Activated CD4-positive, alpha-beta T cell treated with anti-CD3 and anti-CD28 coated beads for 36 hours (primary cell): ENCODE measurements around the gene IFI27L2. TPM values are rescaled to one million over a fixed set of nuclear protein-coding genes. Genes with fewer than 3 reads are reported as not detected.
"Not testable (repeated sequence)": the region's sequence is repeated elsewhere in the genome, so short reads cannot be mapped to it uniquely, and the experiment has no call there.

ENCODE experiments used
- ATAC-seq: fragments of 200-7000 bp; cut with Tn5 transposase; one replicate; pipeline ENCODE4 v1.10.0; 2021; ENCODE audit warnings: mild to moderate bottlenecking, moderate library complexity
- CTCF ChIA-PET: fragments of 350-600 bp; sonication (Branson Sonifier 250); formaldehyde crosslinking; loops from one replicate; lab custom pipeline; 2021; ENCODE audit warnings: antibody characterized with exemption; lab: Charles Lee
- POLR2A ChIA-PET: fragments of 350-600 bp; sonication (Branson Sonifier 250); formaldehyde crosslinking; loops from one replicate; lab custom pipeline; 2021; ENCODE audit warnings: antibody characterized with exemption, inconsistent platforms; lab: Charles Lee
- DNase-seq: peaks from one replicate; pipeline ENCODE4 v3.0.0-alpha.2; 2020
- H3K27ac Mint-ChIP-seq: one replicate; pipeline ENCODE4 v1.8.0; 2021; ENCODE audit warnings: mixed read lengths
- H3K27me3 Mint-ChIP-seq: one replicate; pipeline ENCODE4 v1.8.0; 2021; ENCODE audit warnings: mixed read lengths
- H3K36me3 Mint-ChIP-seq: one replicate; pipeline ENCODE4 v1.8.0; 2021; ENCODE audit warnings: low read depth, mixed read lengths
- H3K4me1 Mint-ChIP-seq: one replicate; pipeline ENCODE4 v1.8.0; 2021; ENCODE audit warnings: mixed read lengths
- H3K4me3 Mint-ChIP-seq: one replicate; pipeline ENCODE4 v1.8.0; 2021; ENCODE audit warnings: mild to moderate bottlenecking, moderate library complexity, mixed read lengths
- H3K9me3 Mint-ChIP-seq: one replicate; pipeline ENCODE4 v1.8.0; 2021; ENCODE audit warnings: low read depth, mixed read lengths
- intact Hi-C, 2 experiments: fragments of 100-400 bp; cut with DNase I in 1 of 2; cut with micrococcal nuclease in 1 of 2; formaldehyde crosslinking; loops; one replicate each; pipeline versions ENCODE4 v1.14.2 to v1.15.1; 2022 to 2024; cut with DNase I, micrococcal nuclease
- total RNA-seq, 2 experiments: library from RNA; stranded (reverse); gene quantifications; one replicate each; pipeline ENCODE4 v1.2.3, GENCODE V29; 2021

The IFI27L2 gene
- total RNA-seq, 2 experiments from 2014 or later, result 57.3 to 66.9 TPM

GRCh38 chr14:94171208-94171607 lies 41.8 kb upstream of the IFI27L2 start:
- ATAC-seq (no peak), DNase-seq (no peak)
- intact Hi-C loops, result loop anchor here (10.0 kb wide), 3 partner anchors 206 to 1094 kb away; partner anchors contain the start of genes LYSET (in 1 of the 2) and MOAP1 (in 1 of the 2)
- peaks cover 5% of the 10 kb centered on the region for H3K27me3 Mint-ChIP-seq
- H3K9me3 Mint-ChIP-seq, result no peaks in the 10 kb centered on the region
- peaks cover 18% of the 10 kb centered on the region for H3K4me1 Mint-ChIP-seq
- H3K27ac Mint-ChIP-seq, result no peak overlapping the region
- no peak overlapping the region for H3K4me3 Mint-ChIP-seq
- ChIA-PET CTCF (interaction anchor here (0.9 to 2.5 kb wide), 5 partner anchors 9 to 225 kb away, joined by 3 to 8 read pairs (median 5); no protein-coding TSS in a partner anchor), POLR2A (no interaction called here)
- peaks cover 4% of the 10 kb centered on the region for H3K36me3 Mint-ChIP-seq

DNA sequence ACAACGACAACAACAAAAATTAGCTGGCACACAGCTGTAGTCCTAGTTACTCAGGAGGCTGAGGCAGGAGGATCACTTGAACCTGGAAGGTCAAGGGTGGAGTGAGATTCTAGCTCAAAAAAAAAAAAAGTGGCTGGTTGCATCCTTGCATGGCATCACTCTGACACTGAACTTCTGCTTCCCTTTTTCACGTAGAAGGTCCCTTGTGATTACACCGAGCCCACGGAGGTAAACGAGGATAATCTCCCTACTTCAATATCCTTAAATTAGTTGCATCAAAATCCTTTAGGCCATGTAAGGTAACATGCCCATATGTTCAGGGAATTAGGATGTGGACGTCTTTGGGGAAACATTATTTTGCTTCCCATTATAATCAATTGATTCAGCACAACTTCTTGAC lies 40.7 kb upstream of the IFI27L2 start:
- intact Hi-C loops, result loop anchor here (10.0 kb wide), 3 partner anchors 205 to 1095 kb away; partner anchors contain the start of genes LYSET (in 1 of the 2) and MOAP1 (in 1 of the 2)
- Mint-ChIP-seq H3K27ac (no peak overlapping the region), H3K4me3 (no peak overlapping the region), H3K4me1 (peaks cover 11% of the 10 kb centered on the region), H3K27me3 (peaks cover 2% of the 10 kb centered on the region), H3K9me3 (no peaks in the 10 kb centered on the region), H3K36me3 (no peaks in the 10 kb centered on the region)
- POLR2A ChIA-PET, result interaction anchor here (0.6 kb wide), 1 partner anchor 27 kb away, joined by 10 read pairs; no protein-coding TSS in a partner anchor
- ATAC-seq (no peak), DNase-seq (no peak)
- CTCF ChIA-PET, result interaction anchor here (1.1 to 2.5 kb wide), 6 partner anchors 10 to 224 kb away, joined by 3 to 8 read pairs (median 6); no protein-coding TSS in a partner anchor

GRCh38 chr14:94165744-94166143 lies 36.3 kb upstream of the IFI27L2 start:
- DNase-seq (no peak), ATAC-seq (no peak)
- no peaks in the 10 kb centered on the region for H3K27me3 Mint-ChIP-seq
- peaks cover 43% of the 10 kb centered on the region for H3K4me1 Mint-ChIP-seq
- H3K9me3 Mint-ChIP-seq, result no peaks in the 10 kb centered on the region
- intact Hi-C loops, result no loop called here
- CTCF ChIA-PET, result interaction anchor here (1.2 to 4.3 kb wide), 2 partner anchors 15 to 29 kb away, joined by 4 to 18 read pairs; no protein-coding TSS in a partner anchor
- H3K4me3 Mint-ChIP-seq, result no peak overlapping the region
- H3K36me3 Mint-ChIP-seq, result no peaks in the 10 kb centered on the region
- peak overlapping the region; percentile 47 for H3K27ac Mint-ChIP-seq
- POLR2A ChIA-PET, result no interaction called here

GRCh38 chr14:94164685-94165431 lies 35.5 kb upstream of the IFI27L2 start:
- Mint-ChIP-seq H3K4me3 (peak overlapping the region; percentile 38), H3K27me3 (no peaks in the 10 kb centered on the region), H3K27ac (peak overlapping the region; percentile 87), H3K4me1 (peaks cover 48% of the 10 kb centered on the region), H3K36me3 (no peaks in the 10 kb centered on the region), H3K9me3 (no peaks in the 10 kb centered on the region)
- ATAC-seq (peak; percentile 87), DNase-seq (peak; percentile 78)
- ChIA-PET POLR2A (no interaction called here), CTCF (interaction anchor here (1.2 to 4.3 kb wide), 4 partner anchors 8 to 33 kb away, joined by 3 to 18 read pairs (median 4); no protein-coding TSS in a partner anchor)
- intact Hi-C loops, result no loop called here

DNA sequence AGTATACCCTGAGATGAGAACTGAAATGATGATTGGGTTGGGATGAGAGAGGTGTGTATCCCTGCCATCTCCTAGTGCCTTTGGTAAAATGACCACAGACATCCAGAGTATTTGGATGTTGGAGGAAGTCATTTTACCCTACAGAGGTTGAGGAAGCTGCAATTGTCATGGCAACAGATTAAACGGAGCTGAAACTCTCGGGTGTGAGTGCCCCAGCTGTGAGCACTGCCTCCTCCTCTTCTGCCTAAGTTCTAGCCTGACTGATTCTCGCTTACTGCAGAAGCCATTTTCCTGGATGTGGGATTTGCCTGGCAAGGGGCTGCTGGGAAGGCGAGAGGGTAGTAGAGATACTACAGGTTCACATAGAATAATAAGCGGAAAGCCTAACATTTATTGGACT lies 34.4 kb upstream of the IFI27L2 start:
- Mint-ChIP-seq H3K36me3 (no peaks in the 10 kb centered on the region), H3K9me3 (no peaks in the 10 kb centered on the region), H3K27me3 (no peaks in the 10 kb centered on the region), H3K4me3 (no peak overlapping the region), H3K27ac (peak overlapping the region; percentile 40), H3K4me1 (peaks cover 55% of the 10 kb centered on the region)
- DNase-seq, result peak; percentile 26
- ChIA-PET POLR2A (no interaction called here), CTCF (interaction anchor here (0.7 to 1.5 kb wide), 5 partner anchors 10 to 181 kb away, joined by 3 to 5 read pairs (median 4); no protein-coding TSS in a partner anchor)
- ATAC-seq, result peak; percentile 50
- intact Hi-C loops, result no loop called here

DNA sequence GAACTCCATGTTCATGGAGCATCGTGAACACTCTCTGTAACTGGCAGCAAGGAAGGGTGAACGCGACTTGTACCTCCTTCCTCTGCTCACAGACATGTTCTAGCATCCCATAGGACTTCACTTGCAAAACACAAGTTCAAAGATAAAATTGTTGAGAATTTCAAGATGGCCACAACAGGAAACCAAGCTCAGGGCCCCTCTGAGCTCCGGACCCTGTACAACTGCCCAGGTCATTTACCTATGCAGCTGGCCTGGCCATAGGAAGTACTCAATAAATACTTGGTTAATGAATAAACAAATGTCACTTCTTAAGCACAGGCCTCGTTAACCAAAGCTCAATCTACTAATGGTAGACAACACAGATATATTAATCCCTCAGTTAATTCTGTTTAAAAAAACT lies 33.1 kb upstream of the IFI27L2 start:
- ATAC-seq (no peak), DNase-seq (no peak)
- Mint-ChIP-seq H3K9me3 (no peaks in the 10 kb centered on the region), H3K4me3 (no peak overlapping the region), H3K4me1 (peaks cover 69% of the 10 kb centered on the region), H3K27ac (peak overlapping the region; percentile 65), H3K36me3 (no peaks in the 10 kb centered on the region), H3K27me3 (no peaks in the 10 kb centered on the region)
- intact Hi-C loops, result no loop called here
- ChIA-PET POLR2A (interaction anchor here (0.6 kb wide), 1 partner anchor 943 kb away, joined by 6 read pairs; no protein-coding TSS in a partner anchor), CTCF (interaction anchor here (0.6 to 3.1 kb wide), 7 partner anchors 17 to 513 kb away, joined by 3 to 12 read pairs (median 3); no protein-coding TSS in a partner anchor)

- H3K4me3 Mint-ChIP-seq, result no peak overlapping the region
- intact Hi-C loops, result no loop called here
Observed at GRCh38 chr14:94161981-94162380, 32.6 kb upstream of the IFI27L2 start.

GRCh38 chr14:94161058-94161457 lies 31.7 kb upstream of the IFI27L2 start:
- no peak for DNase-seq
- ATAC-seq, result no peak
- H3K9me3 Mint-ChIP-seq, result no peaks in the 10 kb centered on the region
- H3K27ac Mint-ChIP-seq, result peak overlapping the region; percentile 72
- intact Hi-C loops, result no loop called here
- peaks cover 73% of the 10 kb centered on the region for H3K4me1 Mint-ChIP-seq
- no peak overlapping the region for H3K4me3 Mint-ChIP-seq
- ChIA-PET CTCF (interaction anchor here (1.2 to 3.1 kb wide), 3 partner anchors 14 to 29 kb away, joined by 3 to 12 read pairs (median 5); no protein-coding TSS in a partner anchor), POLR2A (no interaction called here)
- H3K27me3 Mint-ChIP-seq, result no peaks in the 10 kb centered on the region
- H3K36me3 Mint-ChIP-seq, result no peaks in the 10 kb centered on the region

More at GRCh38 chr14:94161981-94162380, 32.6 kb upstream of the IFI27L2 start:
- POLR2A ChIA-PET, result no interaction called here
- H3K9me3 Mint-ChIP-seq, result no peaks in the 10 kb centered on the region
- no peaks in the 10 kb centered on the region for H3K27me3 Mint-ChIP-seq
- ATAC-seq (no peak), DNase-seq (peak; percentile 24)
- H3K4me1 Mint-ChIP-seq, result peaks cover 73% of the 10 kb centered on the region
- no peaks in the 10 kb centered on the region for H3K36me3 Mint-ChIP-seq
- CTCF ChIA-PET, result interaction anchor here (0.6 to 3.1 kb wide), 6 partner anchors 17 to 513 kb away, joined by 3 to 12 read pairs (median 4); no protein-coding TSS in a partner anchor
- H3K27ac Mint-ChIP-seq, result peak overlapping the region; percentile 65

DNA sequence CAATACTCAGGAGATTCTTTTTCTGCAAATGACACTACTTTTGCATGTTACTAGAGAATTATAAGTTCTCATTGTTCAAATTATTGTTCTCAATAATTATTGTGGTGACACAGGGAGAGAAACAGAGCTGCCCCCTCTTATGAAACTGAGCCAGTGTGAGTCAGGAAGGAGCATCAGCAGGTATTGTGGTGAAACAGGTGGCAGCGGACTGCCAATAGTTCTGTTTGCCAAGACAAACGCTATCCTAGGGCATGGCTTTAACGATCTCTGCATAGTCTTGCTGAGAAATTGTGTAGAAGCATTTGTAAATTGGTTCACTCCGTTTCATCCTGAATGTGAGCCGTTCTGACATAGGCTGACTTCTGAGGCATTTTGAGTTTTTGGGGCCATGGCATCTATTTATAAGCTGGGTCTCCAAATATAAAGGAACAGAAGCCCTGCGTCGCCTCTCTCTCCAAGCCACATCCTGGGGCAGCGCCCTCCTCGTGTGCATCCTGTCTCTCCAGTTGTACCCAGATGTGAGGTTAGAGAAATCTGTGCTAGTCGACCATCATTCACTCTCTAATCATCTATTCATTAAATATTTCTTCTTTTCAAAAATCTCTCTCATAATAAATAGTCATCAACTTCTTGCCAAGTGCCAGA lies 29.0 kb upstream of the IFI27L2 start:
- intact Hi-C loops, result no loop called here
- POLR2A ChIA-PET, result interaction anchor here (0.6 kb wide), 1 partner anchor 77 kb away, joined by 3 read pairs; the partner anchor contains the start of genes DDX24 and IFI27L1

GRCh38 chr14:94157197-94157596 lies 27.8 kb upstream of the IFI27L2 start:
- Mint-ChIP-seq H3K4me1 (peaks cover 50% of the 10 kb centered on the region), H3K4me3 (no peak overlapping the region), H3K36me3 (no peaks in the 10 kb centered on the region), H3K9me3 (no peaks in the 10 kb centered on the region), H3K27ac (no peak overlapping the region), H3K27me3 (peaks cover 2% of the 10 kb centered on the region)
- ChIA-PET POLR2A (no interaction called here), CTCF (interaction anchor here (1.2 to 4.2 kb wide), 4 partner anchors 15 to 24 kb away, joined by 3 to 21 read pairs (median 8); no protein-coding TSS in a partner anchor)
- DNase-seq (no peak), ATAC-seq (peak; percentile 60)
- intact Hi-C loops, result no loop called here

More for the DNA sequence above, 29.0 kb upstream of the IFI27L2 start:
- Mint-ChIP-seq H3K27ac (no peak overlapping the region), H3K27me3 (no peaks in the 10 kb centered on the region), H3K4me1 (peaks cover 60% of the 10 kb centered on the region), H3K36me3 (no peaks in the 10 kb centered on the region), H3K4me3 (no peak overlapping the region), H3K9me3 (no peaks in the 10 kb centered on the region)
- CTCF ChIA-PET, result interaction anchor here (1.1 to 4.2 kb wide), 5 partner anchors 15 to 22 kb away, joined by 3 to 21 read pairs (median 4); no protein-coding TSS in a partner anchor
- DNase-seq (peak; percentile 54), ATAC-seq (peak; percentile 65)

DNA sequence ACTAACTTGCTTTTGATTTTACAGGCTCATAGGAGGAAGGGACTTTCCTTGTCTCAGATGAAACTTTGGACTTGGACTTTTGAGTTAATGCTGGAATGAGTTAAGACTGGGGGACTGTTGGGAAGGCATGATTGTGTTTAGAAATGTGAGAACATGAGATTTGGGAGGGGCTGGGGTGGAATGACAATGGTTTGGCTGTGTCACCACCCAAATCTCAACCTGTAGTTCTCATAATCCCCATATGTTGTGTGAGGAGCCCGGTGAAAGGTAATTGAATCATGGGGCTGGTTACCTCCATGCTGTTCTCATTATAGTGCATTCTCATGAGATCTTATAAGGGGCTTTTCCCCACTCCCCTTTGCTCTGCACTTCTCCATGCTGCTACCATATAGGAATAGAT lies 26.7 kb upstream of the IFI27L2 start:
- H3K4me3 Mint-ChIP-seq, H3K27ac Mint-ChIP-seq, H3K27me3 Mint-ChIP-seq, H3K9me3 Mint-ChIP-seq, H3K36me3 Mint-ChIP-seq, ATAC-seq, DNase-seq, POLR2A ChIA-PET, intact Hi-C loops: not testable (repeated sequence)
- H3K4me1 Mint-ChIP-seq, result peaks cover 41% of the 10 kb centered on the region
- CTCF ChIA-PET, result interaction anchor here (1.2 to 4.2 kb wide), 3 partner anchors 20 to 24 kb away, joined by 5 to 21 read pairs (median 12); no protein-coding TSS in a partner anchor
